NCI-H1417 (cell line): Measurements from ENCODE around the gene ABCA8.
"Not testable (repeated sequence)": the region's sequence is repeated elsewhere in the genome, so short reads cannot be mapped to it uniquely, and the experiment has no call there.

ENCODE experiments used
- DNase-seq, 3 experiments: peaks; one replicate each; lab custom pipeline; 2025; lab: John Stamatoyannopoulos, UW

ABCA8 gene

GRCh38 chr17:68955181-68955841, at the start of gene ABCA8:
Gene ABCA8, minus strand, starts transcription at chr17:68955392. Its CDS starts 13,358 bp downstream, at chr17:68942034.
- DNase-seq = no peak

- not testable (repeated sequence) for DNase-seq
Observed at GRCh38 chr17:69004759-69005158, 49.6 kb upstream of the ABCA8 start.

GRCh38 chr17:68999743-69000142, 44.6 kb upstream of the ABCA8 start:
- DNase-seq = not testable (repeated sequence)

- DNase-seq = no peak
Observed at GRCh38 chr17:68993112-68993511, 37.9 kb upstream of the ABCA8 start.

- DNase-seq = no peak
Observed at GRCh38 chr17:68987966-68988365, 32.8 kb upstream of the ABCA8 start.

GRCh38 chr17:68981288-68981687, 26.1 kb upstream of the ABCA8 start:
- DNase-seq = no peak

- no peak for DNase-seq
Observed at GRCh38 chr17:68973098-68973846, 18.1 kb upstream of the ABCA8 start.

- DNase-seq = peak in 1 of 3 experiments; percentile 33
Observed at GRCh38 chr17:68972119-68972704, 17.0 kb upstream of the ABCA8 start.

GRCh38 chr17:68969101-68969500, 13.9 kb upstream of the ABCA8 start:
- DNase-seq = no peak

GRCh38 chr17:68963958-68964357, 8.8 kb upstream of the ABCA8 start:
- DNase-seq = no peak

- no peak for DNase-seq
Observed at GRCh38 chr17:68961214-68961882, 6.2 kb upstream of the ABCA8 start.

- DNase-seq = peak in 1 of 3 experiments; percentile 6
Observed at GRCh38 chr17:68959117-68959516, 3.9 kb upstream of the ABCA8 start.

GRCh38 chr17:68957944-68958343, 2.8 kb upstream of the ABCA8 start:
- no peak for DNase-seq

- no peak for DNase-seq
Observed at GRCh38 chr17:68954146-68954896, 871 bp downstream of the ABCA8 start.

GRCh38 chr17:68953340-68953997, 1.7 kb downstream of the ABCA8 start:
- DNase-seq = no peak

- no peak for DNase-seq
Observed at GRCh38 chr17:68950725-68951124, 4.5 kb downstream of the ABCA8 start.

GRCh38 chr17:68947868-68948267, 7.3 kb downstream of the ABCA8 start:
- DNase-seq = not testable (repeated sequence)

- no peak for DNase-seq
Observed at GRCh38 chr17:68944435-68945035, 10.7 kb downstream of the ABCA8 start.

- not testable (repeated sequence) for DNase-seq
Observed at GRCh38 chr17:68943812-68944182, 11.4 kb downstream of the ABCA8 start.

GRCh38 chr17:68943123-68943811, 11.9 kb downstream of the ABCA8 start:
- no peak for DNase-seq
